Neuronal stem cell (in vitro differentiated cells): Measurements from ENCODE around the gene KRTAP3-1.

Source experiments
- DNase-seq: peaks from one replicate; pipeline ENCODE4 v3.0.0-alpha.2; 2013; ENCODE audit warnings: low spot score
- H2AFZ ChIP-seq: one replicate; pipeline ENCODE4 v1.6.1; 2013; ENCODE audit warnings: mild to moderate bottlenecking, low read length, inconsistent platforms
- H2AK5ac ChIP-seq: 2 replicates; pipeline ENCODE4 v1.6.1; 2013; ENCODE audit warnings: low read depth, mild to moderate bottlenecking, inconsistent platforms, low read length, moderate library complexity, mixed read lengths
- H2BK120ac ChIP-seq: 2 replicates; pipeline ENCODE4 v1.6.1; 2013; ENCODE audit warnings: low read depth, mild to moderate bottlenecking, inconsistent platforms, low read length, moderate library complexity, mixed read lengths
- H2BK12ac ChIP-seq: one replicate; pipeline ENCODE4 v1.6.1; 2013; ENCODE audit warnings: low read length, inconsistent platforms
- H2BK15ac ChIP-seq: 2 replicates; pipeline ENCODE4 v1.6.1; 2013; ENCODE audit warnings: mild to moderate bottlenecking, low read length, inconsistent platforms, mixed read lengths
- H2BK5ac ChIP-seq: one replicate; pipeline ENCODE4 v1.6.1; 2013; ENCODE audit warnings: inconsistent platforms, mild to moderate bottlenecking, low read length, moderate library complexity
- H3K14ac ChIP-seq: one replicate; pipeline ENCODE4 v1.6.1; 2013; ENCODE audit warnings: low read length, inconsistent platforms
- H3K18ac ChIP-seq: 2 replicates; pipeline ENCODE4 v1.6.1; 2013; ENCODE audit warnings: low read length, inconsistent platforms
- H3K23ac ChIP-seq: 2 replicates; pipeline ENCODE4 v1.6.1; 2013; ENCODE audit warnings: low read depth, mild to moderate bottlenecking, mixed read lengths, low read length, inconsistent platforms; ENCODE audit not compliant: poor library complexity
- H3K27ac ChIP-seq: replicated peaks from 3 replicates; pipeline ENCODE4 v1.5.1; 2013; ENCODE audit warnings: low read length, inconsistent platforms
- H3K27me3 ChIP-seq, 3 experiments: 2 replicates each; pipeline ENCODE4 v1.6.1; 2013; ENCODE audit warnings: low read length in 3 of 3, mild to moderate bottlenecking in 2 of 3, inconsistent platforms in 1 of 3, low read depth in 1 of 3, mixed read lengths in 1 of 3, moderate library complexity in 1 of 3; ENCODE audit not compliant: control insufficient read depth in 3 of 3, insufficient read depth in 3 of 3
- H3K36me3 ChIP-seq, 2 donors: replicated peaks in 1 of 2; 2 replicates each; pipeline ENCODE4 v1.6.1; 2013; ENCODE audit warnings: low read length in 2 of 2; ENCODE audit not compliant: control insufficient read depth in 2 of 2, insufficient read depth in 2 of 2
- H3K4ac ChIP-seq: 2 replicates; pipeline ENCODE4 v1.6.1; 2013; ENCODE audit warnings: inconsistent platforms, mild to moderate bottlenecking, low read length, moderate library complexity
- H3K4me1 ChIP-seq, 2 donors: 1 replicate in 1 of 2; 2 replicates in 1 of 2; pipeline ENCODE4 v1.6.1; 2013; ENCODE audit warnings: low read length in 2 of 2, low read depth in 1 of 2; ENCODE audit not compliant: control insufficient read depth in 2 of 2, insufficient read depth in 1 of 2
- H3K4me2 ChIP-seq: one replicate; pipeline ENCODE4 v1.6.1; 2013; ENCODE audit warnings: mild to moderate bottlenecking, low read length, inconsistent platforms; ENCODE audit not compliant: insufficient read depth, poor library complexity, severe bottlenecking
- H3K4me3 ChIP-seq, 2 donors: 2 replicates each; pipeline ENCODE4 v1.5.1; 2013; ENCODE audit warnings: low read length in 2 of 2, mild to moderate bottlenecking in 2 of 2, inconsistent platforms in 1 of 2, moderate library complexity in 1 of 2
- H3K79me1 ChIP-seq: one replicate; pipeline ENCODE4 v1.6.1; 2013; ENCODE audit warnings: low read depth, mild to moderate bottlenecking, inconsistent platforms, low read length, moderate library complexity
- H3K9ac ChIP-seq: one replicate; pipeline ENCODE4 v1.6.1; 2013; ENCODE audit warnings: mild to moderate bottlenecking, low read depth, low read length, inconsistent platforms; ENCODE audit not compliant: poor library complexity
- H3K9me3 ChIP-seq, 2 donors: replicated peaks in 1 of 2; 2 replicates each; pipeline versions ENCODE3 to v1.6.1; 2013; ENCODE audit warnings: low read length in 2 of 2, mild to moderate bottlenecking in 2 of 2, inconsistent platforms in 1 of 2, low read depth in 1 of 2, mixed read lengths in 1 of 2, moderate library complexity in 1 of 2; ENCODE audit not compliant: control insufficient read depth in 2 of 2, insufficient read depth in 1 of 2
- H4K8ac ChIP-seq: one replicate; pipeline ENCODE4 v1.6.1; 2013; ENCODE audit warnings: low read depth, mild to moderate bottlenecking, inconsistent platforms, low read length, moderate library complexity
- H4K91ac ChIP-seq: one replicate; pipeline ENCODE4 v1.6.1; 2013; ENCODE audit warnings: low read length, low read depth, mild to moderate bottlenecking, inconsistent platforms; ENCODE audit not compliant: poor library complexity
- WGBS, 2 donors: extraction: QIAGEN DNeasy Blood & Tissue Kit; methylation state at CpG; one replicate each; pipeline ENCODE4 v1.1.7; 2013; ENCODE audit warnings: missing lambda C conversion rate in 2 of 2, mixed read lengths in 1 of 2; ENCODE audit not compliant: insufficient read length in 2 of 2, insufficient replicate concordance in 1 of 2; ENCODE audit errors: extremely low coverage in 2 of 2; 5-methylcytosine and 5-hydroxymethylcytosine counted together

The KRTAP3-1 gene

DNA sequence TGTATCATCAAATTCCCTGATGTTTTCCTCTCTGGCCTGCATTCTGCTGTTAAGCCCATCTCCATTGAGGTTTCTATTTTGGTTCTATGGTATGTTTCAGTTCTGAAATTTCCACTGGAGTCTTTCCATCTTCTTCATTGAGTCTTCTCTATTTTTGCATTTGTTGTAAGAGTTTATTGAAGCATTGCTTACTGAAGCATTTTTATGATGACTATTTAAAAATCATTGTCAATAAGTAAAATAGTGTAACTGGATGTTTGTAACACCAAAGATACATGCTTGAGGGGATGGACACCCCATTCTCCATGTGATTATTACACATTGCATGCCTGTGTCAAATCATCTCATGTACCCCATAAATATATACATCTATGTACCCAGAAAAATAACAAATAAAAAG is 33.4 kb downstream of the KRTAP3-1 start:
- peaks cover 0 to 2% (median 0%) of the 10 kb centered on the region in 3 experiments for H3K27me3 ChIP-seq
- no peak overlapping the region for H2BK12ac ChIP-seq
- H3K4me1 ChIP-seq: peaks cover 0 to 7% of the 10 kb centered on the region in 2 donors
- H3K23ac ChIP-seq: no peak overlapping the region
- H3K79me1 ChIP-seq: no peaks in the 10 kb centered on the region
- H2BK15ac ChIP-seq: no peak overlapping the region
- H3K4me2 ChIP-seq: no peak overlapping the region
- H3K9ac ChIP-seq: no peak overlapping the region
- no peak overlapping the region for H2AFZ ChIP-seq
- H3K27ac ChIP-seq: no peak overlapping the region
- H3K4ac ChIP-seq: no peak overlapping the region
- H4K8ac ChIP-seq: no peak overlapping the region
- no peak for DNase-seq
- H3K4me3 ChIP-seq: no peak overlapping the region
- H2BK5ac ChIP-seq: no peak overlapping the region
- no peak overlapping the region for H2BK120ac ChIP-seq
- no peak overlapping the region for H2AK5ac ChIP-seq
- peaks cover 0 to 1% of the 10 kb centered on the region in 2 donors for H3K36me3 ChIP-seq
- no peaks in the 10 kb centered on the region for H3K9me3 ChIP-seq
- H3K18ac ChIP-seq: no peak overlapping the region
- no peak overlapping the region for H4K91ac ChIP-seq
- H3K14ac ChIP-seq: no peak overlapping the region

DNA sequence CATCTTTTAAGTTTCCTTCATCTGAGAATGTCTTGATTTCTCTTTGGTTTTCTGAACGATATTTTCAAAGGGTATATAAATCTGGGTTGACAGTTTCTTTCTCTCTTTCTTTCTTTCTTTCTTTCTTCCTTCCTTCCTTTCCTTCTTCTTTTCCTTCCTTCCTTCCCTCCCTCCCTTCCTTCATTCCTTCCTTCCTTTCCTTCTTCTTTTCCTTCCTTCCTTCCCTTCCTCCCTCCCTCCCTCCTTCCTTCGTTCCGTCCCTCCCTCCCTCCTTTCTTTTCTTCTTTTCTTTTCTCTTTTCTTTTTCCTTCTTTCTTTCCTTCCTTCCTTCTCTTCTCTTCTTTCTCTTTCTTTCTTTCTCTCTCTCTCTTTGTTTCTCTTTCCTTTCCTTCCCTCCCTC is 34.6 kb downstream of the KRTAP3-1 start:
- Histone ChIP-seq H2BK15ac (no peak overlapping the region), H3K23ac (no peak overlapping the region), H3K9ac (no peak overlapping the region), H4K91ac (no peak overlapping the region), H3K4me2 (no peak overlapping the region), H2BK5ac (no peak overlapping the region), H4K8ac (no peak overlapping the region), H3K9me3 (no peaks in the 10 kb centered on the region), H3K14ac (no peak overlapping the region), H3K36me3 (peaks cover 0 to 1% of the 10 kb centered on the region in 2 donors), H3K18ac (no peak overlapping the region), H2BK12ac (no peak overlapping the region), H2AK5ac (no peak overlapping the region), H3K79me1 (no peaks in the 10 kb centered on the region), H3K4me1 (peaks cover 0 to 2% of the 10 kb centered on the region in 2 donors), H3K27me3 (peaks cover 0 to 2% (median 0%) of the 10 kb centered on the region in 3 experiments), H3K4me3 (no peak overlapping the region), H3K27ac (no peak overlapping the region), H2BK120ac (no peak overlapping the region), H3K4ac (no peak overlapping the region), H2AFZ (no peak overlapping the region)
- DNase-seq: no peak
- 100% methylated on average over 2 of the region's 3 CpGs; no CpG with 5 or more reads in 1 of the 2 donors for WGBS, 2 donors

GRCh38 chr17:40967582-40967981 is 41.3 kb downstream of the KRTAP3-1 start:
- Histone ChIP-seq H3K4me1 (no peaks in the 10 kb centered on the region), H3K9me3 (no peaks in the 10 kb centered on the region), H3K4ac (no peak overlapping the region), H2BK120ac (no peak overlapping the region), H4K91ac (no peak overlapping the region), H3K27ac (no peak overlapping the region), H3K23ac (no peak overlapping the region), H2BK5ac (no peak overlapping the region), H4K8ac (no peak overlapping the region), H2AK5ac (no peak overlapping the region), H2BK12ac (no peak overlapping the region), H2AFZ (no peak overlapping the region), H3K4me3 (no peak overlapping the region), H3K27me3 (peaks cover 0 to 2% (median 0%) of the 10 kb centered on the region in 3 experiments), H3K4me2 (no peak overlapping the region), H3K79me1 (no peaks in the 10 kb centered on the region), H2BK15ac (no peak overlapping the region), H3K18ac (no peak overlapping the region), H3K14ac (no peak overlapping the region), H3K9ac (no peak overlapping the region), H3K36me3 (peaks cover 0 to 1% of the 10 kb centered on the region in 2 donors)
- no peak for DNase-seq
- WGBS, 2 donors: no CpG with 5 or more reads among the region's 1 CpG

- no CpG with 5 or more reads among the region's 1 CpG for WGBS, 2 donors
- Histone ChIP-seq H3K79me1 (no peaks in the 10 kb centered on the region), H4K8ac (no peak within 1 kb of the TSS), H4K91ac (no peak within 1 kb of the TSS), H2AK5ac (no peak within 1 kb of the TSS), H3K18ac (no peak within 1 kb of the TSS), H3K4me2 (no peak within 1 kb of the TSS), H2BK5ac (no peak within 1 kb of the TSS), H3K27me3 (no peaks in the 10 kb centered on the region), H3K4me3 (no peak within 1 kb of the TSS), H2BK120ac (no peak within 1 kb of the TSS), H3K14ac (no peak within 1 kb of the TSS), H2BK12ac (no peak within 1 kb of the TSS), H3K4ac (no peak within 1 kb of the TSS), H3K27ac (no peak within 1 kb of the TSS), H2BK15ac (no peak within 1 kb of the TSS), H3K4me1 (no peaks in the 10 kb centered on the region), H3K9ac (no peak within 1 kb of the TSS), H3K9me3 (no peaks in the 10 kb centered on the region), H2AFZ (no peak within 1 kb of the TSS), H3K36me3 (no peaks in the 10 kb centered on the region), H3K23ac (no peak within 1 kb of the TSS)
- DNase-seq: no peak
These were observed 42.1 kb downstream of the KRTAP3-1 start, which contains the start of gene KRT39 for GRCh38 chr17:40966848-40967247. KRT39 (minus strand) TSS chr17:40966948; CDS start chr17:40966856, 92 bp downstream.
